Ishikawa (cell line): ENCODE data around the gene ARSB.

Source experiments
- RAD21 ChIP-seq: IDR thresholded peaks from 2 replicates; pipeline ENCODE4 v1.6.1; 2012; ENCODE audit warnings: low read depth
- TCF12 ChIP-seq: IDR thresholded peaks from 2 replicates; pipeline ENCODE4 v1.6.1; 2012; ENCODE audit warnings: low read depth
- ZBTB7A ChIP-seq: IDR thresholded peaks from 2 replicates; pipeline ENCODE4 v1.6.1; 2012; ENCODE audit warnings: low read depth
- TF ChIP-seq, protein P1 (sequence below): IDR thresholded peaks from 2 replicates; pipeline ENCODE4 v1.6.1; 2012; ENCODE audit warnings: low read depth, mild to moderate bottlenecking
- TF ChIP-seq, protein P2 (sequence below): IDR thresholded peaks from 2 replicates; pipeline ENCODE4 v1.6.1; 2012

ARSB gene

DNA sequence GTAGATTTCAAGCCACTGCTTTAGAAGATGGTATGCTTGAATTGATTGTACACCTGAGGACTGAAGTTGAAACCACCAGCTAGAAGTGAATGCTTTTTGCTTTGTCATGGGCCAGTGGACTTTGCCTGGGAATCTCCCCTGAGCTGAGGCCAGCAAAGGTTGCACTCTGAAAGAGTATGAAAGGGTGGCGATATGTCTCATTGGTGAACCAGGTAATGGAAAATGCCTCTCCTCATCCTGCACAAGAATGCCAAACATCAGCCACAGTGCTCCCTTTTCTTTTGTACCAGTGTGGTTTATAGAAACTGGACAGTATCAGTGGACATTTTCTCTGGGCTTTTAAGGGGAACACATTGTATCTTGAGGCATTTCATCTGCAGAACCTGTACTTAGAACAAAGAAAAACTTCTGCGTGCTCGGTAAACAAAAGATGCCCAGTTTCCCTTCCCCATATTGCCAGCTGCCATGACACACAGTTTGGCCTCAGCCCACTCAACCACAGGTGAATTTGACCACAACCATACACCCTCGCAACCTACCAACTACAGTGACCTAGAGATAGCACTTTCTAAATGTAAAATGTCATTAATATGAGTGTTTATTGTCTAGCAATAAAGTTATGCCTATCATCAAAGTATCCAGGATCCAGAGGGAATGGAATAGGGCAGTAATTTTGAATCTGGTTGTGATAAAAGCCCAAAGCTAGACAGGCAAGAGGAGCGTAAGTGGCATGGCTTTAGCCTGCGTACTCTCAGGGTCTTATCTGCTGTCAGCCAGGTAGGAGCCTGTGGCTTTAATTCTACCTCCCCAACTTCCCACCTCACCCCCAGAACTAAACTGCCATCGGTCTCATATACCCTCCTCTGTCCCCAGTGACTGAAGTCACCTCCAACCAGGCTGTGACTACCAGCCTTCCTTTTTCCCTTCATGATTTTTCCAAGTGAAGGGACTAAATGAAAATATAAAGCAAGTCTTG, 257.0 kb downstream of the ARSB start:
- TF ChIP-seq TCF12 (no peak), ZBTB7A (no peak), RAD21 (no peak)
- TF ChIP-seq, protein P1, sequence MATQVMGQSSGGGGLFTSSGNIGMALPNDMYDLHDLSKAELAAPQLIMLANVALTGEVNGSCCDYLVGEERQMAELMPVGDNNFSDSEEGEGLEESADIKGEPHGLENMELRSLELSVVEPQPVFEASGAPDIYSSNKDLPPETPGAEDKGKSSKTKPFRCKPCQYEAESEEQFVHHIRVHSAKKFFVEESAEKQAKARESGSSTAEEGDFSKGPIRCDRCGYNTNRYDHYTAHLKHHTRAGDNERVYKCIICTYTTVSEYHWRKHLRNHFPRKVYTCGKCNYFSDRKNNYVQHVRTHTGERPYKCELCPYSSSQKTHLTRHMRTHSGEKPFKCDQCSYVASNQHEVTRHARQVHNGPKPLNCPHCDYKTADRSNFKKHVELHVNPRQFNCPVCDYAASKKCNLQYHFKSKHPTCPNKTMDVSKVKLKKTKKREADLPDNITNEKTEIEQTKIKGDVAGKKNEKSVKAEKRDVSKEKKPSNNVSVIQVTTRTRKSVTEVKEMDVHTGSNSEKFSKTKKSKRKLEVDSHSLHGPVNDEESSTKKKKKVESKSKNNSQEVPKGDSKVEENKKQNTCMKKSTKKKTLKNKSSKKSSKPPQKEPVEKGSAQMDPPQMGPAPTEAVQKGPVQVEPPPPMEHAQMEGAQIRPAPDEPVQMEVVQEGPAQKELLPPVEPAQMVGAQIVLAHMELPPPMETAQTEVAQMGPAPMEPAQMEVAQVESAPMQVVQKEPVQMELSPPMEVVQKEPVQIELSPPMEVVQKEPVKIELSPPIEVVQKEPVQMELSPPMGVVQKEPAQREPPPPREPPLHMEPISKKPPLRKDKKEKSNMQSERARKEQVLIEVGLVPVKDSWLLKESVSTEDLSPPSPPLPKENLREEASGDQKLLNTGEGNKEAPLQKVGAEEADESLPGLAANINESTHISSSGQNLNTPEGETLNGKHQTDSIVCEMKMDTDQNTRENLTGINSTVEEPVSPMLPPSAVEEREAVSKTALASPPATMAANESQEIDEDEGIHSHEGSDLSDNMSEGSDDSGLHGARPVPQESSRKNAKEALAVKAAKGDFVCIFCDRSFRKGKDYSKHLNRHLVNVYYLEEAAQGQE, result no peak
- TF ChIP-seq, protein P2, sequence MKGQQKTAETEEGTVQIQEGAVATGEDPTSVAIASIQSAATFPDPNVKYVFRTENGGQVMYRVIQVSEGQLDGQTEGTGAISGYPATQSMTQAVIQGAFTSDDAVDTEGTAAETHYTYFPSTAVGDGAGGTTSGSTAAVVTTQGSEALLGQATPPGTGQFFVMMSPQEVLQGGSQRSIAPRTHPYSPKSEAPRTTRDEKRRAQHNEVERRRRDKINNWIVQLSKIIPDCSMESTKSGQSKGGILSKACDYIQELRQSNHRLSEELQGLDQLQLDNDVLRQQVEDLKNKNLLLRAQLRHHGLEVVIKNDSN, result no peak
